UCSD-AML1 (cell line): ENCODE results near the gene DLEC1.

Experiments used
- DNase-seq: peaks from one replicate; lab custom pipeline; 2025; ENCODE audit not compliant: unreplicated experiment; lab: John Stamatoyannopoulos, UW

The DLEC1 gene

GRCh38 chr3:38135621-38136277, 96.7 kb downstream of the DLEC1 start:
- peak; percentile 35 for DNase-seq

- DNase-seq = no peak
Measured at GRCh38 chr3:38136393-38136776, 97.4 kb downstream of the DLEC1 start.

- peak; percentile 99 for DNase-seq
Measured at GRCh38 chr3:38136777-38137614, 98.0 kb downstream of the DLEC1 start, which contains the start of gene ACAA1. TSS of gene ACAA1 (minus strand) at chr3:38137127. CDS start at chr3:38137035, 92 bp downstream.

GRCh38 chr3:38137615-38138348, 98.8 kb downstream of the DLEC1 start:
- no peak for DNase-seq

GRCh38 chr3:38138349-38139190, 99.6 kb downstream of the DLEC1 start, which contains the start of gene MYD88:
TSS of gene MYD88 (plus strand) at chr3:38138661. CDS start at chr3:38138701, 40 bp downstream.
- peak; percentile 84 for DNase-seq

GRCh38 chr3:38139191-38139590, 100.2 kb downstream of the DLEC1 start:
- no peak for DNase-seq

GRCh38 chr3:38139652-38140051, 100.6 kb downstream of the DLEC1 start:
- no peak for DNase-seq

GRCh38 chr3:38140326-38141172, 101.5 kb downstream of the DLEC1 start:
- no peak for DNase-seq

GRCh38 chr3:38141173-38141951, 102.4 kb downstream of the DLEC1 start:
- no peak for DNase-seq

- no peak for DNase-seq
Measured at GRCh38 chr3:38141952-38142273, 102.9 kb downstream of the DLEC1 start.

- no peak for DNase-seq
Measured at GRCh38 chr3:38142959-38143358, 104.0 kb downstream of the DLEC1 start.

GRCh38 chr3:38143511-38143910, 104.5 kb downstream of the DLEC1 start:
- no peak for DNase-seq

- no peak for DNase-seq
Measured at GRCh38 chr3:38146504-38146903, 107.5 kb downstream of the DLEC1 start.

- DNase-seq = no peak
Measured at GRCh38 chr3:38147421-38147820, 108.4 kb downstream of the DLEC1 start.

- no peak for DNase-seq
Measured at GRCh38 chr3:38148311-38148882, 109.4 kb downstream of the DLEC1 start.

GRCh38 chr3:38149708-38150107, 110.7 kb downstream of the DLEC1 start:
- peak; percentile 39 for DNase-seq

- DNase-seq = no peak
Measured at GRCh38 chr3:38150780-38151528, 111.9 kb downstream of the DLEC1 start.

GRCh38 chr3:38151667-38152265, 112.8 kb downstream of the DLEC1 start:
- DNase-seq = no peak
